ENCODE results near the gene PLPP6.

DNA sequence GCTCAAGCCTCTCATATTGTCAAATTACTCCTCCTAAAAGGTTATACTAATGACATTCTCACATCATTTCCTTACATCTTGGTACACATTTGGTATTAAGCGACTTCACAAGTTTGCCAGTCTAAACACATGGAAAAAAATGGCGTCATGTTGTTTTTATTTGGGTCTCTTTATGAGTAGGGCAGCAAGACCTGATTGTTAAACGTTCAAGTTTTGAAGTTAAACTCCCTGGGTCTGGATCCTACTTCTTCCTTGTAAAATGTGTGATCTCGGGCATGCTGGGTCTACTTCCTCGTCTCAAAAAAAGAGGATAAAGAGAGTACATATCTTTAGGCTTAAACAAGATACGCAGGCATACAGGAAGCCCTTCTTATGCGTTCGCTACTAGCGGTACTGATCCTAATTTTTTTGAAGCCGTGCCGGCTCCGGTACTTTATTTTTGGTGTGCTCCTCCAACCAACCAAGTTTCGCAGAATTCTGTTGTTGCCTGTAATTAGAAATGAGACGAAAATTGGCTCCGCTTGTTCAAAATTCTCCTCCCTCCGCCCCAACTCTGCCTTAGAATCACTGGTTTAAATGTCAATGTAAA lies 16.7 kb downstream of the PLPP6 start:
- TF ChIP-seq POLR2A (IDR thresholded peaks at IDR 0.05): no peak
- TF ChIP-seq EP300 (IDR thresholded peaks at IDR 0.05): no peak
